ENCODE results near the gene GDPD5.

Gene GDPD5

DNA sequence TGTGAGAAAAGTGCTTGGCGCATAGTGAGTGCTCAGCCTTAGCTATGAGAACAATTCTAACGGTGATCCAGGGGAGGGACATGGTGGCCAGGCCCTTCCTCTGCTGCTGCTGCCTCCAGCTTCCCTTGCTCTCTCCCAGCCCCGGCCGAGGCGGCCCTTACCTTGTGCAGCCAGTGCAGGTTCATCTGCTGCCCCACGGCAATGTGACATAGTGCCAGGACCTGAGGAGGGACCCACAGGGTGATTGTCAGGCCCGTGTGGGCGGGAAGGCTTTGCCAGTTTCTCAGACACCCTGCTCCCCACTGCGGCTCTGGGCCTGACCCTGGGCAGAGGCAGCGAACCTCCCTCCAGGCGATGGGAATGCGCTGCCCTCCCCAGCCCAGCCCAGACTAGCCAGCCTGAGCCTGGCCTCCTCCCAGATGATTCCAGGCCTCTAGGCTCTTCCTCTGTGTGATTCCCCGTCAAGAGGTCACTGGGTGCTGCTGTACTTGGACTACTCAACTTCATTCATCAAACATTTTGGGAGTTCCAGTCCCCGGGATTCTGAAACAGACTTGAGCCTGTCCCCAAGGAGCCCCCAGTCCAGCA is 69.1 kb downstream of the GDPD5 start:
- TF ChIP-seq ZNF8 (CRISPR knock-in tag; IDR thresholded peaks at IDR 0.05) (no peak), BACH2 (CRISPR knock-in tag; IDR thresholded peaks at IDR 0.05; ENCODE audit: borderline replicate concordance) (no peak), ZC3H10 (CRISPR knock-in tag; IDR thresholded peaks at IDR 0.05) (no peak), GLIS3 (CRISPR knock-in tag; IDR thresholded peaks at IDR 0.05) (no peak), CSRNP3 (CRISPR knock-in tag; IDR thresholded peaks at IDR 0.05) (no peak), ISL1 (CRISPR knock-in tag; IDR thresholded peaks at IDR 0.05) (no peak)
- no peak for ATAC-seq

- no peak for TF ChIP-seq ZFP30 (CRISPR knock-in tag; IDR thresholded peaks at IDR 0.05)
- TF ChIP-seq ISL1 (CRISPR knock-in tag; IDR thresholded peaks at IDR 0.05) = no peak
- TF ChIP-seq GLIS3 (CRISPR knock-in tag; IDR thresholded peaks at IDR 0.05) = no peak
- TF ChIP-seq ZNF70 (CRISPR knock-in tag; IDR thresholded peaks at IDR 0.05) = no peak
- ATAC-seq = no peak
Observed at GRCh38 chr11:75454987-75455386, 70.8 kb downstream of the GDPD5 start.

DNA sequence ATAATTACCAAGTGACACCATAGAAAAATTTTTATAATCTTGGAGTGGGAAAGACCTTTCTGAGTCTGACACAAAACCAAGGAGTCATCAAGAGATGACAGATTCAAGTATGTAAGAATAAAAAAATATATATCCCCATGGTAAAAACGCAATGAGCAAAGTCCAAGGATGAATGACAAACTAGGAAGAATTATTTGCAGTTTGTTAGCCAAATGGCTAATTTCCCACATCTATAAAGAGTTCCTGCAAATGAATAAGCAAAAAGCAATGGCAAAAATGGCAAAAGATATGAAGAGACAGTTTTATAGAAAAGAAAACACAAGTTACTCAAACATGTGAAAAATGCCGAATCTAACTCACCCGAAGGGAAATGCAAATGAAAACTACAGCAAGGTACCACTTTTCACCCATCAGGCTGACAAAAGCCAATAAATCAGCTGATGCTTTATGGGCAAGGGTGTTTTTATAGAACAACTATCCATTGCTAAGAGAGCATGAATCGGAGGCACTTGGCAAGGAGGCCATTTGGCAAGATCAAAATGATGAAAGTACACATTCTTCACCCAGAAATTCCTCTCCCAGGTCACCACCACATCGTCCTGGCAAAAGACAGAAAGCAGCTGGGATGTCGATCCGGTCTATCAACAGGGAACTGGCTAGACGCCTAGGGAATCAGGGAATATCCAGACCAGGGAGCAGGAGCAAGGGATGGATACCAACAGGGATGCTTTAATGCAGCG is 71.7 kb downstream of the GDPD5 start:
- ATAC-seq = no peak

DNA sequence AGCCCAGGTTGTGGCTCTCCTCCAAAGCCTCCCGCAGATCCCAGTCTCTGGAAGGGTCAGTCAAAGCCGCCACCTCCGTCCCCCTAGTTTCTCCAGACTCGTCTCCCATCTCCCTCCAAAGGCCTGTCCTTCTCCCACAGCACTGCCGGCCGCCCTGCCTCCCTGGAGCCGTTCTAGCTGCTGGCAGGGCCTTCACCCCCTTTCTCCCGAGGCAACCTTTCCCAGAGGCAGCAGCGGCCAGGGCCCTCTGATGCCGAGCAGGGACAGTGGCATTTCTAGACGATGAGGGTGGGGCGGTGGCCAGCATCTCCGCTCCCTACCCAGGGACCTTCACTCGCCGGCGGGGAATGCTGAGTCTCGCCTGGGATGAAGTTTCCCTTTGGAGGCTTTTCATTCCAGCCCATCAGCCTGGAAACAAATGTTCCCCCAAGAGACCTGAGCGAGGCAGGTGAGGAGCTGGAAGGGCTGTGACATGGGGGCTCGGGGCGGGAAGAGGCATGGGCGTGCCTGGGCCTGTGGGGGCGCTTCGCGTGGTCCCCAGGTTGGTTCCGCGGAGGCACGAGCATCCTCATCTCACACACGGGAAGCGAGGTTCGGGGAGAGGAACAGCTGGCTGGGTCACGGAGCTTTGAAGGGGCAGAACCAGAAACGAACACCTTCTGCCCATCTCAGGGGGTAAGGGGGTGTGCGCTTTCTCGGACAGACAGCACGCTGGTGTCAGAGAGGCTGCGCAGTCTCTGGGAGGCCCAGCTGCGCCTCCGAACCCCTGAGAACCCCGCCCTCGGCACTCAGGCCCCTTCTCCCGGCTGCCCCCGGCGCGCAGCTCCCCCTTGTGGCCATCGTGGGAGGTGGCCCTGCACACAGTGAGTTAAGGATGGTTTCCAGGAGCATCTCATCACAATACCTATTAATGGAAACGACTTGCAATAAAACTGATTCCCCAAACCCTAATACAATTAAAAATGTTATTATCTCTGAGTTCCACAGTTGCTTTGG is 74.6 kb downstream of the GDPD5 start:
- TF ChIP-seq ZNF565 (CRISPR knock-in tag; conservative IDR thresholded peaks at IDR 0.05; ENCODE audit: low read depth) (no peak), ZNF8 (CRISPR knock-in tag; IDR thresholded peaks at IDR 0.05) (no peak), RARB (CRISPR knock-in tag; IDR thresholded peaks at IDR 0.05) (no peak), ARNTL (CRISPR knock-in tag; IDR thresholded peaks at IDR 0.05; ENCODE audit: borderline replicate concordance, low read depth) (no peak), CSRNP3 (CRISPR knock-in tag; IDR thresholded peaks at IDR 0.05) (no peak), PPARA (CRISPR knock-in tag; IDR thresholded peaks at IDR 0.05; ENCODE audit: borderline replicate concordance) (no peak), TOX (CRISPR knock-in tag; IDR thresholded peaks at IDR 0.05; ENCODE audit: borderline replicate concordance) (no peak), ZFP3 (CRISPR knock-in tag; IDR thresholded peaks at IDR 0.05) (no peak), ISL1 (CRISPR knock-in tag; IDR thresholded peaks at IDR 0.05) (no peak), CREB5 (CRISPR knock-in tag; IDR thresholded peaks at IDR 0.05; ENCODE audit: low read depth) (no peak), CSDC2 (CRISPR knock-in tag; IDR thresholded peaks at IDR 0.05) (no peak), TCF4 (CRISPR knock-in tag; IDR thresholded peaks at IDR 0.05; ENCODE audit: borderline replicate concordance) (no peak), POU6F1 (CRISPR knock-in tag; IDR thresholded peaks at IDR 0.05; ENCODE audit: borderline replicate concordance, low read depth) (no peak)
- ATAC-seq = no peak

More for the DNA sequence above, 71.7 kb downstream of the GDPD5 start:
- TF ChIP-seq BACH2 (CRISPR knock-in tag; IDR thresholded peaks at IDR 0.05; ENCODE audit: borderline replicate concordance) (no peak), POU6F1 (CRISPR knock-in tag; IDR thresholded peaks at IDR 0.05; ENCODE audit: borderline replicate concordance, low read depth) (no peak), ESRRG (CRISPR knock-in tag; IDR thresholded peaks at IDR 0.05) (no peak), ISL1 (CRISPR knock-in tag; IDR thresholded peaks at IDR 0.05) (no peak), ARNTL (CRISPR knock-in tag; IDR thresholded peaks at IDR 0.05; ENCODE audit: borderline replicate concordance, low read depth) (no peak), ZNF70 (CRISPR knock-in tag; IDR thresholded peaks at IDR 0.05) (no peak)
- TF ChIP-seq, protein P1, sequence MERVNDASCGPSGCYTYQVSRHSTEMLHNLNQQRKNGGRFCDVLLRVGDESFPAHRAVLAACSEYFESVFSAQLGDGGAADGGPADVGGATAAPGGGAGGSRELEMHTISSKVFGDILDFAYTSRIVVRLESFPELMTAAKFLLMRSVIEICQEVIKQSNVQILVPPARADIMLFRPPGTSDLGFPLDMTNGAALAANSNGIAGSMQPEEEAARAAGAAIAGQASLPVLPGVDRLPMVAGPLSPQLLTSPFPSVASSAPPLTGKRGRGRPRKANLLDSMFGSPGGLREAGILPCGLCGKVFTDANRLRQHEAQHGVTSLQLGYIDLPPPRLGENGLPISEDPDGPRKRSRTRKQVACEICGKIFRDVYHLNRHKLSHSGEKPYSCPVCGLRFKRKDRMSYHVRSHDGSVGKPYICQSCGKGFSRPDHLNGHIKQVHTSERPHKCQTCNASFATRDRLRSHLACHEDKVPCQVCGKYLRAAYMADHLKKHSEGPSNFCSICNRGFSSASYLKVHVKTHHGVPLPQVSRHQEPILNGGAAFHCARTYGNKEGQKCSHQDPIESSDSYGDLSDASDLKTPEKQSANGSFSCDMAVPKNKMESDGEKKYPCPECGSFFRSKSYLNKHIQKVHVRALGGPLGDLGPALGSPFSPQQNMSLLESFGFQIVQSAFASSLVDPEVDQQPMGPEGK (CRISPR knock-in tag; IDR thresholded peaks at IDR 0.05; ENCODE audit: borderline replicate concordance) = no peak
